NCI-H2081 (cell line): ENCODE data around the gene SGMS1.
"Not testable (repeated sequence)": the region's sequence is repeated elsewhere in the genome, so short reads cannot be mapped to it uniquely, and the experiment has no call there.

Experiments
- DNase-seq, 2 experiments: peaks; one replicate each; lab custom pipeline; 2025; lab: John Stamatoyannopoulos, UW

SGMS1 gene

DNA sequence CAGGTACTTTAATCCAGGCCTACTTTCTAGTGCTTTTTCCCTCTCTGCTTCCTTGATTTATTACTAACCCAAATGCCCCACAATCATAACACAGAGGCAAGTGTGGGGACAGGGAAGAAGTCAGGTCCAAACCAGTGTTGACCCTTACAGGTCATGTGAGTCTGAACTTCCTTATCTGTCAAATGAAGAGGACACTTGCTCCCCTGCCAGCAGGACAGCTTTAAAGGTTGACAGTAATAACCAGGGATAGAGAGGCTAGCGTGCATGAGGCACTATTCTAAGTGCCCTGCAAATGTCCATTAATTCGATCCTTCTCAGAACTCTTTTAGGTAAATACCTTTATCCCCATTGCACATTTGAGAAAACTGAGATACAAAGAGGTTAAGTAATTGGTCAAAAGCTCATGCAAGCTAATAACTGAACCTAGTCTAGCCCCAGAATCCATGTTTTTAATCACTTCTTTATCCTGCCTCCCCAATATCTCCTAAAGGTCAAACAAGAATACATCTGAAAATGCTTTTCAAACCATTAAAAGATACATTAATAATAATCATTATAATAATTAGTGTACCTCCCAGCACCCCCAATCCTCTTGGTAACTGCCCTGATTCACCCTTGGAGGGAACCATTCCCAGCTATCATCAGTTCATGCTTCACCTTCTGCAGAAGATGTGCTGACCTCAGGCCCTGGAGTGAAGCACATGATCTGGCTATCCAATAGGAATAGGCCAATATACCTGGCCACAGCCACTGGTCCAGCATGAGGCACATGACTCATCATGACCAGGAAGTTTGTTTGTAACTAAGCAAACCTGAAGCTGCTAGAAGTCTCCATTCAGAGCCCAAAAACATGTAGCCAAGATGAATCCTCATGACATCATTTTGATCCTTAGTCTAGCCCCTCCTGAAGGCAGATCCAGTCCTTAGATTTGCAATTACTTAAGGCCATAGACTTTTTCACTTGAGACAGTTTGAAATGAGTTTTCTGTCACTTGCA, 40.7 kb downstream of the SGMS1 start:
- DNase-seq: no peak

DNA sequence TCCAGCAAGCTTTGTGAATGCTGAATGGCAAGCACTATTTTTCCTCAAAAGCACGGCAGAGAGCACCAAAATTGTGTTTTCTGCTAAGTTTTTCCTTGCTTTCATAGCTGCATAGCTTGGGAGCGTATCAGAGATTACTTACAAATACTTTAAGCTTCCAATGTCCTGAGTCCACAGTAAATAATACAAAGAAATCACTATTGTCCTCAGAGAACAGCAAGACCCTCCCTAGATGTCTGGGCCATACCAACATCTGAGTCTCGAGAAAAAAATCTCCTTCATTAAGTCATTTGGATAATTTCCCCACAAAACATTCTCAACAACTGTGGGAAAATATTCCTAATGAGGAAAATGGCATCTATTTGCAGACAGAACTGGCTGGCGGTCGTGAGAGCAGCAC, 41.7 kb downstream of the SGMS1 start:
- no peak for DNase-seq

DNA sequence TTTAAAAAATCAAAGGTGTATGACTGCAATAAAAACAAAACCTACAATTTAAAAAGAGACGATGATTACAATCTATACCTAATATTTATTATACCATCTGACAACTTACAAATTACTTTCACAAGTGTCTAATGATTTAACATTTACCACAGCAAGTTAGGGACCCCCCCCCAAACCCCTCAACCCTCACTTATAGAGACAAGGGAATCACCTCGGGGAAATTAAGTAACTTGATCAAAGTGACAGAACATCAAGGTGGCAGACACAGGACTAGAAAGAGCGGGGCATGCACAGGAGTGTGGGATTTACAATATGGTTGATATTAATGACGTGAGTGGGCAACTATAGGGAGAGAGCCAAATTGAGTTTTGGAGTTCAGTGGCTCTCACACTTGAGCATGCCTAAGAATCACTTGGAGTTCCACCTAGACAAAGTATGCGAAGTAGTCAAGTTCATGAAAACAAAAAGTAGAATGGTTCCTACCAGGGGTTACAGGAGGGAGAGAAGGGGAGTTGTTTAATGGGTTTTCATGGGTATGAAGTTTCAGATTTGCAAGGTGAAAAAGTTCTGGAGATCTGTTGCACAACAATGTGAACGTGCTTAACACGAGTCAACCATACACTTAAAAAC, 43.4 kb downstream of the SGMS1 start:
- no peak for DNase-seq

DNA sequence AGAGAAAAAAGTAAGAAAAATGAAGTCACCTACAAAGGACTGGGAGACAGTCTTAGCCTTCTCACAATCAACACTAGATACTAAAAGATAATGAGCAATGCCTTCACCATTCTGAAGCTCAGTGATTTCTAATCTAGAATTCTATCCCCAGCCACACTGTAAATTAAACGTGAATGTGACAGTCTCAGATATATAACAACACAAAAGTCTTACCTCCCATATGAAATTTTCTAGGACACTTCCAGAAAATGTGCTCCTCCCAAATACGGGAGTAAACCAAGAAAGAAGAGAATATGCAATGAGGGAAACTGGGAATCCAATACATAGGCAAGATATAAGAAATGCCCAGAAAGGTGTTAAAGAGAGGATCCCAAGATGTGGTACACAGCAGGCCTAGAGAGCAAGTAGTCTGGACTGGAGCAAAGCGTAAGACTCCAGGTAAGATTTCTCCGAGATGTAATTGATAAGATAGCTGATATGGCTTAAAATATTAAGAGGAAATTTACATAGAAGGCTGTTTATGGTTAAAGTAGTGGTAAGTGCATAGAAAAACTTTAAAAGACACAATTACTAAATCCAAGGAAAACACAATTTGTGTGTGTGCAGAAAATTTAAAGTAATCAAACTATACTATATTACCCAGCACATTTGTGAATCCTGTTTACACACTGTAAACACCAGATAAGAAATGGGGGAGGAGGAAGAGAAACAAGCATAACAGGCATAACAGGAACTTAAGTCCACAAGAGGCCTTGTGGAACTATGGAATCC, 44.1 kb downstream of the SGMS1 start:
- DNase-seq: no peak

DNA sequence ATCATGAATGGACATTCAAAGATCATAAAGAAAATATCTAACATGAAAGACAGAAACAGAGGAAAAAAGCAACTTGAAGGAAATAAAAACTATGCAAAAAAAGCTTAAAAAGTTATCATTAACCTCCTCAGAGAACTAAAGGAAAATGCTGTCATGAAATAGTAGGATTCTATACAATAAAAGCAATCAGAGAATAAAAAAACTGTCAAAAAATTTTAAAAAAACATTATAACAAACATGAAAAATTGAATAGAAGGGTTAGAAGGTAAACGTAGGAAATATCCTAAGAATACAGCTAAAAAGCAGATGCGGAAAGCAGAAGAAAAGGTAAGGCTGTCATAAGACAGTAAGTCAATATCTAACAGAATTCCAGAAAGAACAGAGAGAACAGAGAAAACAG, 44.8 kb downstream of the SGMS1 start:
- DNase-seq: no peak

DNA sequence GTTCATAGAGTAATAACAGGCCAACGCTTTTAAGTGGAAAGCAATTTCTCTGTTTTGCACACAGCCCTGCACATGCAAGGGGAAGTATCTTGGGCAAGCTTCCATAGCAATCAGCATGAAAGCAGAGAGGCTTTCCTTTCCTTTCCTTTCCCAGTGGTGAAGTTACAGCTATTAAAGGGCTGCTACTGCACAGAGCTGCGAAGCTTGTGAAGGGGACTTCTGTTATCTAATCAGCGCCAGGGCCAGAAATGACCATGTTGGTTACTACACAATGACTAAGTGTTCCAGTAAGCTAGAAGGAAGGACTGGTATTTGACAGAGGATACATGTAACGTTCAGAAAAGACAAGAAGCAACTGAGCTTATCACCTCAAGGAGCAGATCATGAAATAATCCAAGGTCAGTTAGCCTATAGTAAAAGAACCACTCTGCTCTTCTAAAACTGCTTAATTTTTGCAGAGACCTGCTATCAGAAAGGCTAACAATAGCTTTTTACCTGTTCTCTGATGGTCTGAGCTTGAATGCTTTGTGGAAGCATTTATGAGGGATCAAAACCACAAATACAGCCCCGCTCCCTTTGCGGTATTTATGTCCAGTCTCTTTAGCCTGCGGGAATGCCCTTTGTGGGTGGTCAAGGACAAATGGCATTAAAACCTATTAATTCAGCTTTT, 45.9 kb downstream of the SGMS1 start:
- peak in 1 of 2 experiments; percentile 39 for DNase-seq

DNA sequence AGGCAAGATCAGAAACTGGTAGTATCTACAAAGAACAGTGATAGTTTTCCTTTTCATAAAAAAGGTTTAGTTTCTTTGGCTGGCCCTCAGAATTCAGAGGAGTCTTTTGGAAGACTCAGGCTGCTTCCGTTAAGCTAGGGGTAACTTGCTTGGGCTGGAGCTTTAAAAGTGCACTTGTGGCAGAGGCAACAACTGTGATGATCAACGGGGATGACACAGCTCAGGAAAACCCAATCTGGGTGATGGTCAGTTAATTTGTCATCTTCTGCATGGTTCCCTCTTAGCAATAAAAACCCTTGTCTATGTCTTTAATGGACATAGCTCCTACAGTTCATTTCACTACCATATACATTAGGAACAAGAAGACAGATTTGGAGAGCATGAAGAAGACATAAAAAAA, 46.7 kb downstream of the SGMS1 start:
- no peak for DNase-seq

DNA sequence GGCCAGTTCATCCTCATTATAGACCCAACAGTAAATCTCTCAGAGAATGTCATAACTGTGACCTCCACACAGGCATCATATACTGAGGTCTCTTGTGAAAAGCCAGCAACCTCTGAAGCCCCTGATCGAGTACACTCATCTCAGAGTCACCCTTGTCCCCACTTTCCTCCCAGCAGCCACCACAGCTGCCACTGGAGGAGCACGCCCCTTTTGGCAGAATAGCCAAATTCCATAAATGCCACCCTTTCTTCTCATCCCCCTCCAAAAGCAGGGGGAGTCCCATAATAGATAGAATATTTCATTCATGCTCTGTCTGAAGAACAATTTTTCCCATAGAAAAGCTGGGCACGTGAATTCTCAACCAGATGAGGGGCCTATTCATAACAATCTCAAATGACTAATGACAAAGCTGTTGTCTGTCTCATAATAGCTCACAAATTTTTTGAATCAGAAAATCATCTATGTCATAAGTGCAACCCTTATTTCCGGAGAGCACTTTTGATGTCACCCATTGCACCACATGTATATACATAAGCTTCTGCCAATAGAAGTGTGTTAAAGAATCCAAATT, 47.4 kb downstream of the SGMS1 start:
- DNase-seq: no peak

DNA sequence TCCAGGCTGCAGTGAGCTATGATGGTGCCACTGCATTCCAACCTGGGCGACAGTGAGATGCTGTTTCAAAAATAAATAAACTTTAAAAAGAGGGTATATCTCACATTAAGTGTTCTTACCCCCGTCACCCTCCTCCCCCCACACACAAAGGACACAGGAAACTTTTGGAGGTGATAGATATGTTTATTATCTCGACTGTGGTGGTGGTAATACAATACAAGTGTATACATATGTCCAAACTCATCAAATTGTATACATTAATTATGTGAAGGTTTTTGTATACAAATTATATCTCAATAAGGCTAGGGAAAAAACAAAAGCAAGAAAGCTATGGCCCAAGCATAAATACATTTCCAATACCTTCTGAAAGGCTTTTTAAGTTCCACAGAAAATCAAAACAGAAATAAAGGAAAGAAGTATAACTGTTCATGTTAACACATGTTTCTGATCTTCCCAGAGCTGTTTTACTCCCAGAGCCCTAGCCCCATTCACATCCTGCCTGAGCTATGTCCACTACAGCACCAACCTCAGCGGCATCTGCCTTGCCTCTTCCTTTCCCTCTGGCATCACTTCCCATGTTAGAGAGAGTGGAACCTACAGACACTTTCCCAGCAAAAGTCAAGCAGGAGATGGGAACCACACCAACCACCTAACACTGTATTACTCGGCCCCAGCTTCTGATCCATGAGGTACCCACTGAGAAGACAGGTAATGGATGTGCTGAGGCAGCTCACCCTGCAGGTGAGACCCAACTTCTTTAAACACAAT, 48.1 kb downstream of the SGMS1 start:
- no peak for DNase-seq

DNA sequence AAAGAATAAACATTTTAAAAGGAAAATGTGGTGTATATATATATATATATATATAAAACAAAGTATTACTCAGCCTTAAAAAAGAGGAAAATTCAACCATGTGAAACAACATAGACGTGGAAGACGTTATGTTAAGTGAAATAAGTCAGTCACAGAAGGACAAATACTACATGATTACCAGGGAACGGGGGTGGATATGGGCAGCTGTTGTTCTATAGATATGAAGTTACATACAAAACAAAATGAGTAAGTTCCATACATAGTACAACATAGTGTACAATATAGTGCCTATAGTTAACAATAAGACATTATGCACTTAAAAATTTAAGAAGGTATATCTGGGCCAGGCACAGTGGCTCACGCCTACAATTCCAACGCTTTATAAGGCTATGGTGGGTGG, 48.8 kb downstream of the SGMS1 start:
- no peak for DNase-seq

DNA sequence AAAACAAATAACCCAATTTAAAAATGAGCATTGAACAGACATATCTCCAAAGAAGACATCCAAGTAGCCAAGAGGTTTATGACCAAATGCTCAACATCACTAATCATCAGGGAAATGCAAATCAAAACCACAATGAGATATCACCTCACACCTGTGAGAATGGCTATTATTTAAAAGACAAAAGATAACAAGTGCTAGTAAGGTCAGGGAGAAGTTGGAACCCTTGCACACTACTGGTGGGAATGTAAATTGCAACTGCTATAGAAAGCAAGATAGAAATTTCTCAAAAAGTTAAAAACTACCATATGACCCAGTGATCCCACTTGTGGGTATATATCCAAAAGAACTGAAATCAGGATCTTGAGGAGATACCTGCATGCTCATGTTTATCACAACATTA, 49.5 kb downstream of the SGMS1 start:
- DNase-seq: no peak

DNA sequence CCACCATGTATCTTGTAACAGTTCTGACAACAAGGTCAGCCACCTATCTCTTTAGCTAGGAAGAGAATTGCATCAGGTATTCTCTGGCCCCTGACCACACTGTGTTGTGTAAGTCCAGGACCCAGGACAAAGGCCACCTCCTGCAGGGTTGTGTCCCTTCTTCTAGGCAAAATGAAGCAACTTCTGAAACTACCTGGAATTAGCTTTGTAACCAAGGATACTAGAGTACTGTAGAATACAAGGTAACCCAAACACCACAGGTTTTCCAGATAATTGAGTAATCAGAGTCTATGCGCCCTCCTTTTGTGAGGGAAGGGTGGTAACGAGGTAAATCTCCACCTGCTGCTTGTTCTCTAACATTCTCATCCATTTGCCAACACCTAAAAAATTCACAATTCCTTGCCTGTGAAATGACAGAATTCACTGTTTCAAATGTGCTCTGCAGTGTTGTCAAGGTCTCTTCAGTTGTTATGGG, 51.7 kb downstream of the SGMS1 start:
- peak in 1 of 2 experiments; percentile 10 for DNase-seq

DNA sequence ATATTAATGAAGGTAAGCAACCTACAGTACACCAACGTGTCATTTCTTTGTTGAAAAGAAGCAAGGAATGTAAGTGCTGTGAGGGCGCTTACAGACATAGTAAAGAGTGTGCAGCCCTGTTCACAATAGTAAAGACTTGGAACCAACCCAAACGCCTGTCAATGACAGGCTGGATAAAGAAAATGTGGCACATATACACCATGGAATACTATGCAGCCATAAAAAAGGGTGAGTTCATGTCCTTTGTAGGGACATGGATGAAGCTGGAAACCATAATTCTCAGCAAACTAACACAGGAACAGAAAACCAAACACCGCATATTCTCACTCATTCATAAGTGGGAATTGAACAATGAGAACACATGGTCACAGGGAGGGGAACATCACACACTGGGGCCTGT, 55.0 kb downstream of the SGMS1 start:
- not testable (repeated sequence) for DNase-seq

DNA sequence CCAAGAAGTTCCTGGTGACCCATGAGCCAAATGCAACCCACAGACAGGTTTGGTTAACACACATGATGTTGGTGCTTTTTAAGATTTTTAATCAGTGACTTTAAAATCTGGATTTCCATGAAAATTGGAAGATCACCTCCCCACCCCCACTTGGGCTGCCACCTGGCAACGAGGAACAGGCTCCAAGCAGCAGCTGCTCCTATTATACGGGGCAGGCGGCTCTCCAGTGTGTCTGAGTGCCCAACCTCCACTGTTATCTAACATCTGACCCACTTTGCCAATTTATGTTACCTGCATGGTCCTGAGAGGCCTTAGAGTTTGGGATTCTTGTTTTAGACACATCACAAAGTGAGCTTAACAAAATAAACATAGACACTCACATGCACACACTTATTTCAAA, 56.4 kb downstream of the SGMS1 start:
- DNase-seq: peak; percentile 18 to 66

DNA sequence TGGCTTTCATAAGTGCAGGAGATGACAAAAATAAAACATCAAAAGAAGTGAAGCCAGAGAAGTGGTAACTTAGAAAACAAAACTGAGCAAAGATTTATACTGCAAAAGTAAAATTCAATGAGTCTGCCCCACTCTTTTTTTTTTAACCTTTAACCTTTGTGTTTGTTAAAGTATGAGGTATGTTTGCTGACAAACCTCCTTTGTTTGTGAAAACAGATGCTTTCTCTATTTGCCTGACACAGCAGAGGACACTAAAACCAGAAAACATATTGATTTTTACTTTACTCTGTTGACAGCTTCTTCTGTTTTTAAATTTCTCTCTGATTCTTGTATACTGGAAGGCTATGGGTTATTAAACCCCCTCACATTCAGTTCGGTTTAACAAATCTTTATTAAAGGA, 57.6 kb downstream of the SGMS1 start:
- no peak for DNase-seq

DNA sequence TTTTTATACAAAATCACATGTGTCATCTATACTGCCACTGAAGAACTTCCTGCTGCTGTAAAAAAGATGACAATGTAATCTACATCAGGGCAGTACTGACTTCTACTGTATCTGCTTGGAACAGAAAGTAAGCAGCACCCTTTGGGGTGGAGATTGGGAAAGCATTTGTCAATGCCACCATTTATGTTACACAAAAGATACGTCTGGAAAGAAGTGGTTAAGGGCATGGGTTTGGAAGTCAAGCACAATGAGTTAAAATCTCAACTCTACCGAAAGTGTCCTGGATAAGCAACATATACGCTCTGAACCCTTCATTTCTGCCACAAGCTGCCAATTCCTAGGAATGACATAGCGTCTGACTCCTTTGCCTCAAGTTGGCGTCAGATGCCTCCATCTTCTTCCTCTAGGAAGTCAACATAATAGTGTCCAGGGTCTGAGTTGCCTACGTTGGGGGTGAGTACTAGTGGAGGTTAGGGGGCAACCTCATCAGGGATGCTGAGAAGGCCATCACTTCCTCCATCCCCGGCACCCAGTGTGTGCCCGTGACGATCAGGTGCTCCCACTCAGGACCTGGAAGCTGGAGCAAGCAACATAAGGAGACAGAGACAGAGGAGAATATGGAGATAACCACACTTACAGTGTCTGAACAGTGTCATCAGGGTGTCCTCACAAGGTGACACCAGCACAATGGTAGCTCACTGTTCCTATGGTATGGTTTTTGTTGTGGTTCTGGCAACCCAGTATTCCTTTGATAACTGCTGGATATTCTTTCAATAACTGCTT, 58.3 kb downstream of the SGMS1 start:
- DNase-seq: no peak

DNA sequence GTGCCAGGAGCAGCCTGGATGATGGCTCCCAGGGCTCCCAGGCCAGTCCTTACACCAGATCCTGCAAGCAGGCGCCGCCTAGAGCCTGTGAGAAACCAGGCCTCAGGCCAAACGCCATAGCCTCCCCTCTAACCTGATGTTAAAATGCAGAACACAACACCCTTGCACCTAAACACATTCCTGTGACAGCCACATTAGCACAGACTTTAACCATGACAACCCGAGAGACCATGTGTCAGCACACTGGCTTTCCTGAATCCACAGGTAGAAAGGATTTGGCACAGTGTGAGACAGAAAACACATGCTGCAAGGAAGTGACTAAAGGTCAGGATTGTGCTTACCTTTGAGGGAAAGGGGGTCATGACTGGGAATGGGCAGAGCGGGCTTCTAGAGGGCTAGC, 59.9 kb downstream of the SGMS1 start:
- no peak for DNase-seq

DNA sequence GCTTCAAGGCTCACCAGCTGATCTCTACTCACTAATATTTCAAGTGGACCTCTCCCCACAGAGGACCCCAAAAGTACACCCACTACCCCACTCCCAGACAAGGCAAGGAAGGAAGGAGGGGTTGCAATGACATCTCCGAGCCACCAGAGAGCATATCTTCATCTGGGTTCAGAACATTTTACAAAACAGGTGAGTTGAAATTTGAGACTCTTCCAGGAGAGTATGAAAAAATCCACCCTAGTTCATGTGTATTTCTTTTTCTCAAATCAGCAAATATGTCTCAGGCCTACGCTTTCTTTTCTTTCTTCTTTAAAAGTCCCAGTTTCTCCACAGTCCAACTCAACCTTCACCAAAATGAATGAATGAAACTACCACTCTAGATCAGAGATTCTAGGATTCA, 61.9 kb downstream of the SGMS1 start:
- DNase-seq: peak; percentile 3 to 38

DNA sequence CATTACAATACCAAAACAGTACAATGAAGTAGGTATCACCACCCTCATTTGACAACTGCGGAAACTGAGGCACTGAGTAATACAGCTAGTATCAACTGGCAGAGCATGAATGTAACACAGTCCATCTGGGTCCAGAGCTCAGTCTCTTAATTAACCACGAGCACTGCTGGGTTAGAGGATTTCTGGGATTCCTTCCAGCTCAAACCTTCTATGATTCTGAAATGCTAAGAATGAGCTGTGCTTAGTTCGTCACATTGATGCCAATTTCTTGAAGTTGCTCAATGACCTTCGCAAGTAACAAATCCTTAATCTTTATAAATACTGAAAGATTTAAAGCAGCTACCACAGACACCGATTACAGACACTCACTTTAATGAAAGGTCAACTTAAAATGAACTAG, 62.5 kb downstream of the SGMS1 start:
- DNase-seq: no peak

DNA sequence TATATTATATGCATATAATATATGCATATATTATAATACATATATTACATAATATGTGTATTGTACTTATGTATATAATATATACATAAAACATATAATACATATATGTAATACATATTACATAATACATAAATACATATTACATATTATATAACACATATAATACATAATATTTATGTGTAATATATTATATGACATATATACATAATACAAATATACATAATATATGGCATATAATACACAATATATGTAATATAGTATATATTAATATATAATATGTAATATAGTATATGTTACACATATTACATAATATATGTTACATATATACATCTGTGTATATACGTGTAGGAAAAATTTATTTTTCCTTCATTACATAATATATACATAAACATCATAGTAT, 63.4 kb downstream of the SGMS1 start:
- DNase-seq: no peak
